Activated naive CD4-positive, alpha-beta T cell treated with Interleukin-2 at 50 U/mL for 16 hours (primary cell): ENCODE data around the gene SENP7.
"Not testable (repeated sequence)": the region's sequence is repeated elsewhere in the genome, so short reads cannot be mapped to it uniquely, and the experiment has no call there.

Experiments
- DNase-seq: peaks from one replicate; pipeline ENCODE4 v3.0.0-alpha.2; 2020

Gene SENP7, protein sequence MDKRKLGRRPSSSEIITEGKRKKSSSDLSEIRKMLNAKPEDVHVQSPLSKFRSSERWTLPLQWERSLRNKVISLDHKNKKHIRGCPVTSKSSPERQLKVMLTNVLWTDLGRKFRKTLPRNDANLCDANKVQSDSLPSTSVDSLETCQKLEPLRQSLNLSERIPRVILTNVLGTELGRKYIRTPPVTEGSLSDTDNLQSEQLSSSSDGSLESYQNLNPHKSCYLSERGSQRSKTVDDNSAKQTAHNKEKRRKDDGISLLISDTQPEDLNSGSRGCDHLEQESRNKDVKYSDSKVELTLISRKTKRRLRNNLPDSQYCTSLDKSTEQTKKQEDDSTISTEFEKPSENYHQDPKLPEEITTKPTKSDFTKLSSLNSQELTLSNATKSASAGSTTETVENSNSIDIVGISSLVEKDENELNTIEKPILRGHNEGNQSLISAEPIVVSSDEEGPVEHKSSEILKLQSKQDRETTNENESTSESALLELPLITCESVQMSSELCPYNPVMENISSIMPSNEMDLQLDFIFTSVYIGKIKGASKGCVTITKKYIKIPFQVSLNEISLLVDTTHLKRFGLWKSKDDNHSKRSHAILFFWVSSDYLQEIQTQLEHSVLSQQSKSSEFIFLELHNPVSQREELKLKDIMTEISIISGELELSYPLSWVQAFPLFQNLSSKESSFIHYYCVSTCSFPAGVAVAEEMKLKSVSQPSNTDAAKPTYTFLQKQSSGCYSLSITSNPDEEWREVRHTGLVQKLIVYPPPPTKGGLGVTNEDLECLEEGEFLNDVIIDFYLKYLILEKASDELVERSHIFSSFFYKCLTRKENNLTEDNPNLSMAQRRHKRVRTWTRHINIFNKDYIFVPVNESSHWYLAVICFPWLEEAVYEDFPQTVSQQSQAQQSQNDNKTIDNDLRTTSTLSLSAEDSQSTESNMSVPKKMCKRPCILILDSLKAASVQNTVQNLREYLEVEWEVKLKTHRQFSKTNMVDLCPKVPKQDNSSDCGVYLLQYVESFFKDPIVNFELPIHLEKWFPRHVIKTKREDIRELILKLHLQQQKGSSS

DNA sequence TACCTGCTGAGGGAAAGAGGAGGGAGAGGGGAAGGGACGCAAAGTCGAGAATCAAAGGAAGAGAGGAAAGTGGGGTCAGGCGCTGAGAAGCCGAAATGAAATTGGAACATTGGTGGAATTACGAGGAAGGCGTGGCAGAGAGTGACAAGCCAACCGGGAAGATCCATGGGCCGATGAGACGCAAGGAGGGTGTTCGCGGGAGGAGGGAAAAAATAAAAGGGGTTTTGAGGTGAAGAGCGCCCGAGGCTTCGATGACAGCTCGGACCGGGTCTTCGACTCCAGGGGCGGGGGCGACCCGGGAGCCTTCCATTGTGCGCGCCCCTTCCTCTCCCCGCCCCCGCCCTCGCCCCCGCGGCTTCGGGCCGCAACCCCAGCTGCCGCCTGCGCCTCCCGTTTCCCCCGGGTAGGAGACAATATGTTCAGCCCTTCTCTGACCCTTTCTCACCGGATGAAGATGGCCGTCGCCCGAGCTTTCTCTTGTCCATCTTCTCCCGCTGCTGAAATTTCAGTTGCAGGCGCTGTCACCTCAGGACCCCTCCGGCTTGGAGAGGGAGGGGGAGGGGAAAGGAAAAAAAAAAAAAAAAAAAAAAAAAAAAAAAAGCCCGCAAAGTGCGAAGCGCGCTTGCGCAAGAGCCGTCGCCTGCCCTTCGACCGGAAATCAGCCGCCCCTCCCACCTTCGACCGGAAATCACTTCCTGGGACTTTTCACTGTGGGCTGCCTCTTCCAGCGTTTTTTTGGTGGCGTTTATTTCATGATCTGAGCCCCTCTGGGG is at the start of gene SENP7:
TSS of gene SENP7 (minus strand) at position 567 of the 773 bp plus-strand sequence. CDS start at position 485, 82 bp downstream.
- peak; percentile 78 for DNase-seq

GRCh38 chr3:101561630-101562328 is 48.8 kb upstream of the SENP7 start, which contains the start of gene TRMT10C:
Gene TRMT10C, plus strand, starts transcription at chr3:101561868. Its CDS starts 2,914 bp downstream, at chr3:101564782.
- peak; percentile 96 for DNase-seq

DNA sequence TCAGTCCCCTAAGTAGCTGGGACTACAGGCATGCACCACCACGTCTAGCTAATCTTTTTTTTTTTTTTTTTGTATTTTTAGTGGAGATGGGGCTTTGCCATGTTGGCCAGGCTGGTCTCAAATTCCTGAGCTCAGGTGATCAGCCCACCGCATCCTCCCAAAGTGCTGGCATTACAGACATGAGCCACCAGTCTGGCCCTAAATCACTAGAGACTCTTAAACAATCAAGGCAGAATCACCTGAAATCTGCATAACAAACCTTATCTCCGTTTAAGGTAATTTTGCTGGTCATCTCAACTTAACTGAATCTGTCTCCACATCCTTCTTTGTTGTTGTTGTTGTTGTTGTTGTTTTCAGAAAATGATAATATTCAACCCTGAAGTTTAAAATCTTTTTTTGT is 43.1 kb upstream of the SENP7 start:
- no peak for DNase-seq

DNA sequence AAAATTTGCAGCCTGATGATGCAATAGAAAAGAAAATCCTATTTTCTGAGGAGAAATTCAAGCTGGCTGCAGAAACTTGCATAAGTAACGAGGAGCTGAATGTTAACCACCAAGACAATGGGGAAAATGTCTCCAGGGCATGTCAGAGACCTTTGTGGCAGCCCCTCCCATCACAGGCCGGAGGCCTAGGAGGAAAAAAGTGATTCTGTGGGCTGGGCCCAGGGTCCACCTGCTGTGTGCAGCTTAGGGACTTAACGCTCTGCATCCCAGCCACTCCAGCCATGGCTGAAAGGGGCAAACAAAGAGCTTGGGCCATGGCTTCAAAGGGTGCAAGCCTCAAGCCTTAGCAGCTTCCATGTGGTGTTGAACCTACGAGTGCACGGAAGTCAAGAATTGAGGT is 40.4 kb upstream of the SENP7 start:
- DNase-seq = not testable (repeated sequence)

DNA sequence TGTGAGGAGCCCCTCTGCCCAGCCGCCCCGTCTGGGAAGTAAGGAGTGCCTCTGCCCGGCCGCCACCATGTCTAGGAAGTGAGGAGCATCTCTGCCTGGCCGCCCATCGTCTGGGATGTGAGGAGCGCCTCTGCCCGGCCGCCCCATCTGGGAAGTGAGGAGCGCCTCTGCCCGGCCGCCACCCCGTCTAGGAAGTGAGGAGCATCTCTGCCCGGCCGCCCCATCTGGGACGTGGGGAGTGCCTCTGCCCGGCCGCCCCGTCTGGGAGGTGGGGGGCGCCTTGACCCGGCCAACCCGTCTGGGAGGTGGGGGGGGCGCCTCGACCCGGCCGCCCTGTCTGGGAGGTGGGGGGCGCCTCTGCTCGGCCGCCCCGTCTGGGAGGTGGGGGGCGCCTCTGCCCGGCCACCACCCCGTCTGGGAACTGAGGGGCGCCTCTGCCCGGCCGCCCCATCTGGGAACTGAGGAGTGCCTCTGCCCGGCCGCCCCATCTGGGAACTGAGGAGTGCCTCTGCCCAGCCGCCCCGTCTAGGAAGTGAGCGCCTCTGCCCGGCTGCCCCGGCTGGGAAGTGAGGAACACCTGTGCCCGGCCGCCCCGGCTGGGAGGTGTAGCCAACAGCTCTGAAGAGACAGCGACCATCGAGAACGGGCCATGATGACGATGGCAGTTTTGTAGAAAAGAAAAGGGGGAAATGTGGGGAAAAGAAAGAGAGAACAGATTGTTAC is 38.5 kb upstream of the SENP7 start:
- not testable (repeated sequence) for DNase-seq

DNA sequence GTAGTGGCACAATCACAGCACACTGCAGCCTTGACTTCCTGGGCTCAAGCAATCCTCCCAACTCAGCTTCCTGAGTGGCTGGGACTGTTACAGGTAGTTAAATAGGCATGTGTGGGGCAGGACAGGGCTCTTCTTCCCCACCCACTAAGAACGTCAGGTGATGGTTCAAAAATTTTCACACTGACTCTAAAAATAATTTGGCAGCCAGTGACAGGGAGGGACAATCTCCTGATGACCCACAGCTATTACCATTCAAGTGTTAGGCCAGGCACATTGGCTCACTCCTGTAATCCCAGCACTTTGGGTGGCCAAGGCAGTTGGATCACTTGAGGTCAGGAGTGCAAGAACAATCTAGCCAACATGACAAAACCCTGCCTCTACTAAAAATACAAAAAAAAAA is 36.5 kb upstream of the SENP7 start:
- no peak for DNase-seq

- DNase-seq = no peak
These were observed 35.6 kb upstream of the SENP7 start for GRCh38 chr3:101548527-101549105.

DNA sequence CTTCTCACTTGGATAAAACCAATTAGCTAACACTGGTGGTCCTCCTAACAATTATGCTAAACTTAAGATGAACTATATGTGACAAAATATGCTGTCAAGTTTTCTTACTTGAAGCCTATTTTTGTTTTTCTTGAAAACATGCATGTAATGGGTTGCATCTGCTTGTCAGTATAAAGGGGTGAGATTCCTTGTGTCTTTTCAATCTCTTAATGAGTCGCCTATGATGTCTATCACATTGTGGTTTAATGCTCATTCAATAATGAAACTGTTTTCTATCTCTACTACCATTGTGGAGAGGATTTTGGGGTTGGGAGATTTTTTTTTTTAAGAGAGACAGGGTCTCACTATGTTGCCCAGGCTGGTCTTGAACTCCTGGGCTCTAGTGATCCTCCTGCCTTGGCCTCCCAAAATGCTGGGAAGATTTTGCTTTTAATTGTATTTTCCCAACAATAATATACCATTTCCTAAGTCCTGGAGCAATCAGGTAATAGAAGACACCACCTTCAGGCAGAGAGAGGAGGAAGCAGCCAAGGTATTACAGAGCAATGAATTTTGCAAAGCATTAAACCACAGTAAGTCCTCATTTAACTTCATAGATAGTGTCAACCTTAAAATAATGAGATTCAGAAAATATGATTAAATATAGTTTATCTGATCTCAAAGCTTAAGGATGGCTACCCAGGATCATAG is 31.3 kb upstream of the SENP7 start:
- DNase-seq = no peak

GRCh38 chr3:101542957-101543356 is 29.9 kb upstream of the SENP7 start:
- DNase-seq = no peak

DNA sequence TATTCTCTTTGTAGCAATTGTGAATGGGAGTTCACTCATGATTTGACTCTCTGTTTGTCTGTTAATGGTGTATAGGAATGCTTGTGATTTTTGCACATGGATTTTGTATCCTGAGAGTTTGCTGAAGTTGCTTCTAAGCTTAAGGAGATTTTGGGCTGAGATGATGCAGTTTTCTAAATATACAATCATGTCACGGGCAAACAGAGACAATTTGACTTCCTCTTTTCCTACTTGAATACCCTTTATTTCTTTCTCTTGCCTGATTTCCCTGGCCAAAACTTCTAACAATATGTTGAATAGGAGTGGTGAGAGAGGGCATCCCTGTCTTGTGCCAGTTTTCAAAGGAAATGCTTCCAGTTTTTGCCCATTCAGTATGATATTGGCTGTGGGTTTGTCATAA is 23.9 kb upstream of the SENP7 start:
- DNase-seq = not testable (repeated sequence)

GRCh38 chr3:101536266-101536665 is 23.3 kb upstream of the SENP7 start:
- no peak for DNase-seq

DNA sequence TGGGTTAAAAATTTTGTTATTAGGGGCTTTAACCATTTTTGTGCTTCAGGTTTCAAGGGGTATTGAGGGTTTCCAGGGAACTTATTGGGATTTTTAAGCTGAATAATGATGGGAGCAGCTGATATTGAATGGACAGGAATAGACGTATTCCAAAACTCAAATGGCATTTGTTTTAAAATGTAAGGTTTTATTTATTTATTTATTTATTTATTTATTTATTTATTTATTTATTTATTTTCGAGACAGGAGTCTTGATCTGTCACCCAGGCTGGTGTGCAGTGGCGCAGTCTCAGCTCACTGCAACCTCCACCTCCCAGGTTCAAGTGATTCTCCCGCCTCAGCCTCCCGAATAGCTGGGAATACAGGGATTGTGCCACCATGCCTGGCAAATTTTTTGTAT is 22.2 kb upstream of the SENP7 start:
- no peak for DNase-seq

DNA sequence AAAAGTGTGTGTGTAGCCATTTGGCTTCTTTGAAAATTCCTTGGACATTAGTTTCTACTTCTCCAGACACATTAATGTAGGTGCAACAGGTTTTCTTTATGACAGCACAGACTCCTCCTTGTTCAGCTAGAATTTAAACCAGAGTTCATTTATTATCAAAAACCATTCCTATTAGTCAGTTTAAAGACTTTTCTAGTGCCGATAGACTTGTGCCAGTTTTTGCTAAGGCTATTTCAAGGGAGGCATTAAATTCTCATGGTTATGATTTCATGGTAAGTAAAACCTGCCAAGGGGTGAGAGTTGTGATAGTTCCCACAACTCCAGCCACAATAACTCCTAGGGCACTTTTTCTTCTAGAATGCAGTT is 20.6 kb upstream of the SENP7 start:
- no peak for DNase-seq

GRCh38 chr3:101532783-101533602 is 20.0 kb upstream of the SENP7 start:
- no peak for DNase-seq

GRCh38 chr3:101531473-101532086 is 18.6 kb upstream of the SENP7 start:
- no peak for DNase-seq

DNA sequence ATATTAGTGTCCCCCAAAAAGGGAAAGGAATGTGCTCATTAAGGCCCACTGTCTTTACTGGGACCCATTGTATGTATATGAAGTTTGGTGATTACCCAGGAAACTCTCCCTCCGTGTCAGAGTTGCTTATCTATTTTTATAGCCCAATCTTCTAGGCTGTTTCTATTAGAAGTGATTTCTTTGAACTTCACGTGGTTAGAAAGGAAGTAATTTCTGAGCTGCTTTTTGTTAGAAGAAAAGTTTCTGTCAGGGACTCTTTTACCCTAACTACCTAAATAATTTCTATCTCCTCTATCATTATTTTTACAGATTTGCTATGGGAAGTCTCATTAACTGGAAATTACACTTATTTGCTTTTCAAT is 17.7 kb upstream of the SENP7 start:
- no peak for DNase-seq

- no peak for DNase-seq
These were observed 17.0 kb upstream of the SENP7 start for GRCh38 chr3:101529816-101530685.

DNA sequence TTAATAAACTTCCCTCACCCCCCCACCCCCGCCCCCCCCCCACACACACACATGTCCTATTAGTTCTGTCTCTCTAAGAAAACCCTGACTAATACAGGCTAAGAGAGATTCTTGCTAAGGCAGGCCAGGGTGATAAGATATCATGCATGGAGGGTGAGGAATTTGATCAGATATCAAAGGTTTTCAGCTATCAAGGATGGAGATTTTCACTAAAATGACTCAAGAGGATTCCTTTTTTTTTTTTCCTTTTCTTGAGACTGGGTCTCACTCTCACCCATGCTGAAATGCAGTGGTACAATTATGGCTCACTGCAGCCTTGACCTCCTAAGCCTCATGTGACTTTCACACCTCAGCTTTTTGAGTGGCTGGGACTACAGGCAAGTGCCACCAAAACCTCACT is 14.9 kb upstream of the SENP7 start:
- no peak for DNase-seq
